ENCODE data around the gene KDM5B.

Gene KDM5B

DNA sequence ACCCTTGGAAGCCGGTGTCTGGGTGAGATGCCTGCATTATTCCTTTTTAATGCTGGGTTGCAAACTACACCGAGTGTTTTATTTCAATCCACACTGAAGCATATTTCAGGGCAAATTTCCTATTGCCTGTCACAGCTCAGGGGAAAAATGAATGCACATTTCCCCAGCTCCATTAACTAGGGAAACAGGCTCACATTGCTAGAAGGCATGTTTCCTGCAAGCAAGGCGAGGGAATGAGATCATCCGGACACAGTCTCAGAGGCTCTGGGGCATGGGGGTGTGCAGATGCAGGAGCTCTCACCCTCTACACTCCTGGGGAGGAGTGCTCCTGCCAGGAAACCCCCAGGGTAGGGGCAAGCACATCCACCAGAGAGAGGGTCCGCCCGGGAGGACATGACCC is 122.6 kb downstream of the KDM5B start:
- no peak for DNase-seq (ENCODE audit: low read depth in 2 of 2)

DNA sequence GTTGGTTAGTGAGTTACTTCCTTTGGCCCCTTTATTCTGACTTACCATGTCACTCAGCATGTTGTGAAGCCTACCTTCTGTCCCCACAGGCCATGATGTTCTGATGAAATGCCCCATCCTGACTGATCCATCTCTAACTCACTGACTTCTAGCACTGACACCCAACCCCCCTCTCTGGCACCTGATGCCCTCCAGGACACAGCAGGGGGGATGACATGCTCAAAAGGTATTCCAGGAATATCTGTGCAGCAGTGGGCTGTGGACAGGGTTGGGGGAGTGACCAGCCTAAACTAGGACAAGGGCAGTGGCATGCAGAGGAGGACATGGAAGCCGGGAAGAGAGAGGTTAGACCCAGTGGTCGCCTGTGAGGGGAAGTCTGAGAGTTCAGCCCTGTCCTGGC is 123.5 kb downstream of the KDM5B start:
- DNase-seq (ENCODE audit: low read depth in 2 of 2) = no peak

DNA sequence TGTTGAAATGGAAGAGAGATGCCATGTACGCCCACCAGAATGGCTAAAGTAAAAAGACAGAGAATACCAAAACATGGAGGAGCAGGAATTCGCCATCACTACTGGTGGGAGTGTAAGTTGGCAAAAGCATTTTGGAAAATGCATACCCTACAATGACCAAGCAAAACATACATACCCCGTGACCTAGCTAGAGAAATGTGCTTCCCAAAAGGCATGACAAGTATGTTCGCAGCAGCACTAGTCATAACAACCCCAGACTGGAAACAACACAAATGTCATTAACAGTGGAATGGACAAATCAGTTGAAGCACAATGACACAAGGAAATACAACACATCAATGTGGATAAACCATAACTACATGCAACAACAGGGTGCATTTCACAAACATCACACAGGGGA is 125.2 kb downstream of the KDM5B start:
- no peak for DNase-seq (ENCODE audit: low read depth in 2 of 2)

DNA sequence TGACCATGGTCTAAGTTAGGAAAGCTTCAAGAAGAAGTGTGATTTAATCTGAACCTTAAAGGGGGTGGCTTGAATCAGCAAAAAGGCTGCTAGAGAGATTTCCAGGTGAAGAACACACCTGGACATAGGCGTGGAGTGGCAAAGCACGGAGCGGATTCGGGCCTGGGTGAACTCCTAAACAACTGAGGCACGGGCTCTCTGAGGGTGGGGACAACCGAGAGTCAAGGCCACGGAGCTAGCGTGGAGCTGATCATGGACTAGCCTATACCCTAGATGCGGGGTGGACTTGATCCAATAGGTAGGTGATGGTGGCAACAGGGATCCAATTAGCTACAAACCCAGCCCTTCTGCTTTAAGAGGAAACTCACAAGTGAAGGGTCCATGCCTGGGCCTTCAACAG is 125.7 kb downstream of the KDM5B start:
- no peak for DNase-seq (ENCODE audit: low read depth in 2 of 2)

DNA sequence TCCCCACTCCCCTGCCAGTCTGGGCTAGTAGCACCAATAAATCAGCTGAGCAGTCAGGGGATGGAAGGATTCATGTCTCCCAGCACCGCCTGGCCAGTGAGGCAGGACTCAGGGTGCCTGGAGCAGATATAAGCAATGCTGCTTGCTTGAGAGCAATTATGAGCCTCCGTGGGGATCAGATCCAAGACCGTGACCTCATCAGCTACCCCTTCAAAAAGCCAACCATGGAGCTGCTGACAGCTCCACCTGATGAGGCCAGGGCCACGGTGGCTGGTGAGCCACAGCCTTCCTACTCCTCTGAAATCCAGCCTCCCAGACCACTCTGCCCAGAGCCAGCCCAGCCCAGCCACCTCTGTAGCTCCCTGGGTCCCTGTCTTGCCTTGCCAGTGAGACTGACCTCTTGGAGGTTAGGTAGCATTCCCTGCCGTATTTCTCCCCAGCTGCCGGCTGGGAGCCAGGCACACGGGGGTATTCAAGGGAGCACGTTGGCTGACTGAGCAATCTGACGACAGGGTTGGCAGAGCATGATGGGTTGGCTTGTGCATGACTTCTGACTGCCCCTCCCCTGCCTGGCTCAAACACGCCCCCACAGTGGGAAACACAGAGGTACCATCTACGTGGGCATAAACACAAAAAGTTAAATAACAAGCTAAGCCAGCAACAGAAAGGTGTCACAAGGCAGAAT is 126.3 kb downstream of the KDM5B start:
- DNase-seq (ENCODE audit: low read depth in 2 of 2) = no peak

DNA sequence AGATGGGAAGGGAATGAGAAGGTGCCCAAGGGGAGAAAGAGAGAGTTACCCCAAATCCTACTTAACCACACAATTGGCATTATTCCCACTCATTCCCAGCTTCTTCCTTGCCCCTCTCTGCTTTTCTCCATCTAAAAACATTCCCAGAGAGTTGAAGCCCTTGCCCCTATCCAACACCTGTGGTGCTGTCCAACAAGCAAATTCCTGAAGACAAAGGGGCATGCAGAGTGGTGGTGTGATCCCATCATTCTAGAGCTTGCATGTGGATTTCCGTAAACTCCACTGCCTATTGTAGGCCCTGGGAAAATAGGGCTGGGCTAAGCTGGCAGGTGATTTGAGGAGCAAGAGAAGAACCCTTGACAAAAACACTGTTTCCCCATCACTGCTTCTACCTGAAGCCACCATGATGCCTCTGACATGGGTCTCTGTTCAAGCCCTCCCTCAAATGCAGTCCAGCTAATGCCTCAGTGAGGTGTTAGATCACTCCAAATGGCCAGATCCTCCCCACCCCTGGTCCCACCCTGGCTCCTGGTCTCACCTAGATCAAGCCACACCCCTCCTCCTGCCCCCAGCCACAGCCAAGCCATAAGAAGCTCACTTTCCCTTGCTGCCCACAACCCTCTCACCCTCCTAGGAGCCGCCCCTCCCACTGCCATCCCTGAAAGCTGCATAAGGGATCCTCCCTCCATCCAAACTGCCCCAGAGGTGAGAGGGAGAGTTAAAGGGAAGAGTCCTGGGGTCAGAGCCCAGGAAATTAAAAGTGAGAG is 127.5 kb downstream of the KDM5B start:
- no peak for DNase-seq (ENCODE audit: low read depth in 2 of 2)

DNA sequence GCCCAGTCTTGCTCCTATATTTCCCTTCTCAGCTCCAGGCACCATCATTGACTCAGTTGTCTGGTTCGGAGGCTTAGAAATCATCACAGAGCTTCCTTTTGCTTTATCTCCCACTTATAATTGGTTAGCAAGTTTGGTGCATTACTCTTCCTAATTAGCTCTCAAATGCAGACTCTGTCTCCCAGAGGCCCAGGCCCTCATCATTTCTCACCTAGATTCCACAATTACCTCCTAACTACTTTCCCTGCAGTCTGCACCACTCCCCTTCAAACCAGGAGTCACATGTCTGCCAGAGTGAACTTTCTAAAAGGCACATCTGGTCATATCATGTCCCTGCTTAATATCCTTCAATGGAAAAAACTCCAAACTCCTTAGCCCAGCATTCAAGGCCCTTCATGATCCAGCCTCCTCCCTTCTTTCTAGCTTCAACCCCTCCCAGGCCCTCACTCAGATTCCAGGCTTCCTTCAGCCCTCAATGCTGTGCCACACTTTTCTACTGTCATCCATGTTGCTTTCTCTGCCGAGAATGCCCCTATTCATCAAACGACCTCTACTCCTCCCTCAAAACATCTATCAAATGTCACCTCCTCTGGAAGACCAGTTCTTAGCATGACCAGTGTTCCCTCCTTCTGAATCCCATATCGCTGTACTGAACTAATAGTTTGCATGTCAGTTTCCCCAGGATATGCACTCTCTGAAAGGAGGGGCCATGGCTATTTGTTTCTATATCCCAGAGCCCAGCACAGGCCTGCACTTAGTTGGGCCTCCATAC is 128.6 kb downstream of the KDM5B start:
- DNase-seq (ENCODE audit: low read depth in 2 of 2) = no peak

DNA sequence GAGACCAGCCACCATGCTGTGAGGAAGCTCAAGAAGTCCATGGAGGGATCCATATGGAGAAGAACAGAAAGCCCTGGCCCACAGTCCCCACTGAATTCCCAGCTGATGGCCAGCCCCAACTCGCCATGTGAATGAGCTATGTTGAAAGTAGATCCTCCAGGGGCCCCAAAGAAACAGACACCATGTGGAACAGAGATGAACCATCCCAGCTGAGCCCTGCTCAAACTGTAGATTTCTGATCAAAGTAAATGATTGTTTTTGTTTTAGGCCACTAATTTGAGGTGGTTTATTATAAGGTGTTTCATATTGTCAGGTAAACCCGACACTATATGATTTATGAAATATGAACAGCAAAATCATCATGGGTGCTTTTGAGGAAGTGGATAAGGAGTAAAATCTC is 130.8 kb downstream of the KDM5B start:
- no peak for DNase-seq (ENCODE audit: low read depth in 2 of 2)

All from stimulated activated CD8-positive, alpha-beta memory T cell treated with anti-CD3 and anti-CD28 coated beads, Interleukin-7, amount 100 ng/mL, for 1 hour (primary cell).